Motor neuron (in vitro differentiated cells): ENCODE data around the gene CDC20. TPM values are rescaled to one million over a fixed set of nuclear protein-coding genes. Genes with fewer than 3 reads are reported as not detected.

Source experiments
- ATAC-seq, 8 experiments: fragments of 200-7000 bp; cut with Tn5 transposase; replicated peaks in 6 of 8; 2 replicates each; pipeline ENCODE4 v1.8.0; 2021; ENCODE audit warnings: mild to moderate bottlenecking in 8 of 8, moderate library complexity in 8 of 8
- H3K27ac ChIP-seq, 2 donors: fragments of 250-450 bp; sonication (Bioruptor Pico); 2 replicates each; pipeline ENCODE4 v1.9.0; 2021; ENCODE audit warnings: antibody characterized with exemption in 2 of 2, mild to moderate bottlenecking in 2 of 2, moderate library complexity in 1 of 2
- H3K4me1 ChIP-seq, 2 donors: fragments of 250-450 bp; sonication (Bioruptor Pico); replicated peaks in 1 of 2; 2 replicates each; pipeline ENCODE4 v1.6.1; 2021; ENCODE audit warnings: antibody characterized with exemption in 2 of 2, mild to moderate bottlenecking in 2 of 2, moderate library complexity in 1 of 2
- H3K4me3 ChIP-seq, 5 donors: fragments of 250-450 bp; sonication (Bioruptor Pico); 2 replicates each; pipeline ENCODE4 v1.9.0; 2021; ENCODE audit warnings: antibody characterized with exemption in 5 of 5, mild to moderate bottlenecking in 5 of 5, moderate library complexity in 4 of 5
- WGBS, 10 experiments: fragments of 450-650 bp; shearing (Covaris generic); methylation state at CpG; one replicate each; pipeline ENCODE4 v1.0.0; 2022; 5-methylcytosine and 5-hydroxymethylcytosine counted together
- in situ Hi-C, 9 experiments: fragments of 400-800 bp; cut with MboI; loops; one replicate each; pipeline ENCODE4 v1.15.0; 2021; ENCODE audit warnings: low sequenced_read_pairs in 9 of 9, low pct_unique_long_range_greater_than_20kb in 2 of 9; ENCODE audit not compliant: unreplicated experiment in 9 of 9
- total RNA-seq, 8 experiments: library from RNA; unstranded; fragments of 300-600 nt; gene quantifications; 2 replicates each; pipeline versions ENCODE4 v1.2.3 to v1.2.4, GENCODE V29; 2022

Gene CDC20
- total RNA-seq, 8 experiments from 2014 or later: 0.15 to 144 (median 15.3) TPM

GRCh38 chr1:43352881-43353280, 5.9 kb upstream of the CDC20 start:
- H3K4me1 ChIP-seq: peaks cover 16 to 20% of the 10 kb centered on the region in 2 donors
- H3K27ac ChIP-seq: no peak overlapping the region
- ATAC-seq: no peak
- no peak overlapping the region for H3K4me3 ChIP-seq
- 42 to 100% (median 75%) methylated on average over 2 to 3 of the region's 3 CpGs; no CpG with 5 or more reads in 2 of the 10 experiments for WGBS, 10 experiments
- in situ Hi-C loops: no loop called here

GRCh38 chr1:43354471-43354870, 4.3 kb upstream of the CDC20 start:
- no peak overlapping the region for H3K27ac ChIP-seq
- in situ Hi-C loops: no loop called here
- ATAC-seq: no peak

GRCh38 chr1:43354936-43355335, 3.8 kb upstream of the CDC20 start:
- WGBS, 10 experiments: 67 to 100% (median 80%) methylated on average over 1 to 2 of the region's 2 CpGs; no CpG with 5 or more reads in 7 of the 10 experiments

More at GRCh38 chr1:43354471-43354870, 4.3 kb upstream of the CDC20 start:
- Histone ChIP-seq H3K4me3 (no peak overlapping the region), H3K4me1 (peaks cover 10% of the 10 kb centered on the region in 2 donors)
- 56 to 100% (median 82%) methylated on average over 1 to 2 of the region's 2 CpGs; no CpG with 5 or more reads in 2 of the 10 experiments for WGBS, 10 experiments

GRCh38 chr1:43357251-43357650, 1.5 kb upstream of the CDC20 start:
- no peak overlapping the region for H3K4me3 ChIP-seq
- ATAC-seq: no peak
- H3K4me1 ChIP-seq: peaks cover 5 to 13% of the 10 kb centered on the region in 2 donors
- WGBS, 10 experiments: 91 to 100% (median 97%) methylated on average over 2 to 4 of the region's 4 CpGs; no CpG with 5 or more reads in 1 of the 10 experiments
- in situ Hi-C loops: no loop called here
- H3K27ac ChIP-seq: no peak overlapping the region

More at GRCh38 chr1:43354936-43355335, 3.8 kb upstream of the CDC20 start:
- H3K4me1 ChIP-seq: peaks cover 5 to 7% of the 10 kb centered on the region in 2 donors
- ATAC-seq: peak in 1 of 8 experiments; percentile 13
- no peak overlapping the region for H3K27ac ChIP-seq
- H3K4me3 ChIP-seq: no peak overlapping the region
- in situ Hi-C loops: no loop called here

- peak overlapping the region; percentile 69 to 79 for H3K27ac ChIP-seq
- peak; percentile 10 to 45 (median 36) for ATAC-seq
- peak overlapping the region; percentile 58 to 84 (median 72) for H3K4me3 ChIP-seq
- in situ Hi-C loops: no loop called here
- H3K4me1 ChIP-seq: peaks cover 5 to 13% of the 10 kb centered on the region in 2 donors
- WGBS, 10 experiments: 0 to 6% (median 1%) methylated on average over 1 to 14 of the region's 33 CpGs; no CpG with 5 or more reads in 3 of the 10 experiments
These were observed 548 bp upstream of the CDC20 start for GRCh38 chr1:43358121-43358745.

- peaks cover 5 to 13% of the 10 kb centered on the region in 2 donors for H3K4me1 ChIP-seq
- 0 to 43% (median 27%) methylated on average over 1 to 11 of the region's 11 CpGs; no CpG with 5 or more reads in 2 of the 10 experiments for WGBS, 10 experiments
- no peak overlapping the region for H3K27ac ChIP-seq
- H3K4me3 ChIP-seq: peak overlapping the region; percentile 58 to 84 (median 72)
- in situ Hi-C loops: loop anchor here in 1 of 9 experiments (10.0 kb wide), 1 partner anchor 125 kb away; no protein-coding TSS in a partner anchor
- ATAC-seq: no peak
These were observed 915 bp downstream of the CDC20 start for GRCh38 chr1:43359696-43360095.

GRCh38 chr1:43360616-43361015, 1.8 kb downstream of the CDC20 start:
- ATAC-seq: no peak
- peak overlapping the region in 1 of 5 donors; percentile 58 for H3K4me3 ChIP-seq
- H3K27ac ChIP-seq: no peak overlapping the region
- 100% methylated on average over 1 of the region's 4 CpGs; no CpG with 5 or more reads in 9 of the 10 experiments for WGBS, 10 experiments
- in situ Hi-C loops: loop anchor here in 1 of 9 experiments (10.0 kb wide), 1 partner anchor 126 kb away; no protein-coding TSS in a partner anchor
- peaks cover 5 to 13% of the 10 kb centered on the region in 2 donors for H3K4me1 ChIP-seq

- in situ Hi-C loops: loop anchor here in 1 of 9 experiments (10.0 kb wide), 1 partner anchor 129 kb away; no protein-coding TSS in a partner anchor
- Histone ChIP-seq H3K4me1 (peaks cover 9 to 22% of the 10 kb centered on the region in 2 donors), H3K27ac (no peak overlapping the region), H3K4me3 (no peak overlapping the region)
- 0 to 87% (median 60%) methylated on average over 1 to 5 of the region's 9 CpGs; no CpG with 5 or more reads in 4 of the 10 experiments for WGBS, 10 experiments
- ATAC-seq: no peak
These were observed 4.6 kb downstream of the CDC20 start for GRCh38 chr1:43363283-43363934.

GRCh38 chr1:43363935-43364525, 5.2 kb downstream of the CDC20 start:
- WGBS, 10 experiments: 47 to 84% (median 70%) methylated on average over 1 to 5 of the region's 5 CpGs; no CpG with 5 or more reads in 2 of the 10 experiments
- in situ Hi-C loops: loop anchor here in 1 of 9 experiments (10.0 kb wide), 1 partner anchor 129 kb away; no protein-coding TSS in a partner anchor

GRCh38 chr1:43365678-43366077, 6.9 kb downstream of the CDC20 start:
- ATAC-seq: no peak
- Histone ChIP-seq H3K27ac (no peak overlapping the region), H3K4me3 (no peak overlapping the region), H3K4me1 (peaks cover 17 to 25% of the 10 kb centered on the region in 2 donors)
- 67 to 100% (median 90%) methylated on average over 1 to 2 of the region's 2 CpGs for WGBS, 10 experiments
- in situ Hi-C loops: loop anchor here in 1 of 9 experiments (10.0 kb wide), 1 partner anchor 131 kb away; no protein-coding TSS in a partner anchor

More at GRCh38 chr1:43363935-43364525, 5.2 kb downstream of the CDC20 start:
- Histone ChIP-seq H3K4me3 (no peak overlapping the region), H3K27ac (no peak overlapping the region), H3K4me1 (peaks cover 15 to 27% of the 10 kb centered on the region in 2 donors)
- no peak for ATAC-seq

GRCh38 chr1:43366179-43366578, 7.4 kb downstream of the CDC20 start:
- in situ Hi-C loops: loop anchor here in 1 of 9 experiments (10.0 kb wide), 1 partner anchor 131 kb away; no protein-coding TSS in a partner anchor
- 14 to 100% (median 69%) methylated on average over 1 to 5 of the region's 11 CpGs; no CpG with 5 or more reads in 3 of the 10 experiments for WGBS, 10 experiments
- H3K4me1 ChIP-seq: peaks cover 17 to 20% of the 10 kb centered on the region in 2 donors
- no peak for ATAC-seq
- no peak overlapping the region for H3K4me3 ChIP-seq
- H3K27ac ChIP-seq: no peak overlapping the region

- Histone ChIP-seq H3K27ac (no peak overlapping the region), H3K4me1 (peaks cover 17 to 20% of the 10 kb centered on the region in 2 donors), H3K4me3 (peak overlapping the region in 4 of 5 donors; percentile 42 to 57 (median 48))
- in situ Hi-C loops: loop anchor here in 1 of 9 experiments (10.0 kb wide), 1 partner anchor 132 kb away; no protein-coding TSS in a partner anchor
- no CpG with 5 or more reads among the region's 5 CpGs for WGBS, 10 experiments
- no peak for ATAC-seq
These were observed 7.8 kb downstream of the CDC20 start for GRCh38 chr1:43366601-43367025.
